Mesendoderm (in vitro differentiated cells): Measurements from ENCODE around the gene PTPRF.

Experiments
- DNase-seq: peaks from one replicate; pipeline ENCODE4 v3.0.0; 2013
- H2AK5ac ChIP-seq: 2 replicates; pipeline ENCODE4 v1.6.1; 2013; ENCODE audit warnings: low read length, inconsistent platforms
- H2BK120ac ChIP-seq: 2 replicates; pipeline ENCODE4 v1.6.1; 2013; ENCODE audit warnings: low read depth, mild to moderate bottlenecking, low read length, moderate library complexity, mixed read lengths
- H2BK15ac ChIP-seq: replicated peaks from 2 replicates; pipeline ENCODE4 v1.6.1; 2013; ENCODE audit warnings: low read depth, mild to moderate bottlenecking, moderate library complexity
- H2BK5ac ChIP-seq: 2 replicates; pipeline ENCODE4 v1.6.1; 2013; ENCODE audit warnings: low read length, inconsistent platforms
- H3K18ac ChIP-seq: 2 replicates; pipeline ENCODE4 v1.6.1; 2013; ENCODE audit warnings: mild to moderate bottlenecking, low read length, mixed read lengths
- H3K23ac ChIP-seq: one replicate; pipeline ENCODE4 v1.6.1; 2013; ENCODE audit warnings: low read length
- H3K27ac ChIP-seq: 2 replicates; pipeline ENCODE4 v1.5.1; 2013; ENCODE audit warnings: low read depth, mild to moderate bottlenecking, inconsistent platforms, low read length, moderate library complexity
- H3K27me3 ChIP-seq: 2 replicates; pipeline ENCODE4 v1.6.1; 2013; ENCODE audit warnings: low read length, control low read depth, mild to moderate bottlenecking, inconsistent platforms; ENCODE audit not compliant: insufficient read depth, poor library complexity
- H3K36me3 ChIP-seq: 2 replicates; pipeline ENCODE4 v1.6.1; 2013; ENCODE audit warnings: low read length, inconsistent platforms; ENCODE audit not compliant: control insufficient read depth, insufficient read depth
- H3K4ac ChIP-seq: one replicate; pipeline ENCODE4 v1.6.1; 2013; ENCODE audit warnings: low read depth, mild to moderate bottlenecking, low read length, moderate library complexity
- H3K4me1 ChIP-seq: 2 replicates; pipeline ENCODE4 v1.6.1; 2013; ENCODE audit warnings: low read depth, low read length, inconsistent platforms; ENCODE audit not compliant: control insufficient read depth
- H3K4me2 ChIP-seq: 2 replicates; pipeline ENCODE4 v1.6.1; 2013; ENCODE audit warnings: low read length
- H3K4me3 ChIP-seq: 2 replicates; pipeline ENCODE4 v1.5.1; 2013; ENCODE audit warnings: mild to moderate bottlenecking, low read length
- H3K56ac ChIP-seq: one replicate; pipeline ENCODE4 v1.6.1; 2013; ENCODE audit warnings: low read length
- H3K79me1 ChIP-seq: 2 replicates; pipeline ENCODE4 v1.6.1; 2013; ENCODE audit warnings: low read length, inconsistent platforms
- H3K79me2 ChIP-seq: 2 replicates; pipeline ENCODE4 v1.6.1; 2013; ENCODE audit warnings: mild to moderate bottlenecking, low read length; ENCODE audit not compliant: control insufficient read depth, insufficient read depth
- H3K9ac ChIP-seq: 2 replicates; pipeline ENCODE4 v1.6.1; 2013; ENCODE audit warnings: low read length, inconsistent platforms
- H4K5ac ChIP-seq: one replicate; pipeline ENCODE4 v1.6.1; 2013; ENCODE audit warnings: low read length
- H4K8ac ChIP-seq: one replicate; pipeline ENCODE4 v1.6.1; 2013; ENCODE audit warnings: low read depth, mild to moderate bottlenecking, control low read depth, low read length, moderate library complexity
- WGBS: extraction: QIAGEN DNeasy Blood & Tissue Kit; methylation state at CpG from one replicate; pipeline ENCODE4 v1.1.7; 2013; ENCODE audit warnings: low lambda C conversion rate, missing lambda C conversion rate; ENCODE audit not compliant: insufficient coverage; ENCODE audit errors: extremely low coverage; 5-methylcytosine and 5-hydroxymethylcytosine counted together

Gene PTPRF

DNA sequence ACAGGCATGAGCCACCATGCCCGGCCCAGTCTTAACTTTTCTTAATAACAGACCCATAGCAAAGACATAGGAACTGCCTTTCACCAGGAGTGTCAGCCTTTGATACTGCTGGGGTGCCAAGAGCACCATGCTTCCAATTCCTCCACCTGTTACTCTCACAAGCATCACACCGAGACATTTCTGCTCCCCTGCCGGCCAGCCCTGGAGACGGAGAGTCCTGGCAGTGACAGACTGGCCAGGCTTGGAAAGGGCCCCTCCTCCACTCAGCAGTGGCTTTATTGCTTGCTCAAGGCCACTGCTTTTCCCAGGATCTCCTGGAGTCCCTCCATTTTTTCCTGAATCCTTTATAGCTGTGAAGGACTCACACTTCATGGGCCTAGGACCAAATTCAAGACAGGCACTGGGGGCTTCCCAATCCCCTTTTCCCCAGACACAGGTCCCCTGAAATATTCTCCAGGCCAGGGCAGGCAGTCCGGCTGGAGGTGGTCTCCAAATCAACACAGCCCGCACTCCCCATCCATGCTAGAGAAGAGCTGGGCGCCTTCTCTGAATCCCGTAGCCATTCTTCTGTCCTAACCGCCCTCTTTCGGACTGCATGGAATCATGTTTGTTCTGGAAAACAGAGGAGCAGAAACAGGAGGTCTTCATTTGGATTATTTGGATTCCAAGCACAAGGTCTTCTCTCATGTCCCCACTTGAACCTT lies 25.5 kb upstream of the PTPRF start:
- no peaks in the 10 kb centered on the region for H3K4me1 ChIP-seq
- H3K23ac ChIP-seq: no peak overlapping the region
- H3K79me1 ChIP-seq: no peaks in the 10 kb centered on the region
- H3K36me3 ChIP-seq: no peaks in the 10 kb centered on the region
- H3K56ac ChIP-seq: no peak overlapping the region
- no peak overlapping the region for H3K4me3 ChIP-seq
- no peak for DNase-seq
- no peaks in the 10 kb centered on the region for H3K27me3 ChIP-seq
- no peak overlapping the region for H3K18ac ChIP-seq
- H3K27ac ChIP-seq: no peak overlapping the region
- WGBS: no CpG with 5 or more reads among the region's 10 CpGs
- H3K79me2 ChIP-seq: no peaks in the 10 kb centered on the region
- H4K8ac ChIP-seq: no peak overlapping the region
- no peak overlapping the region for H3K4ac ChIP-seq
- no peak overlapping the region for H3K9ac ChIP-seq
- H3K4me2 ChIP-seq: no peak overlapping the region
- H2BK5ac ChIP-seq: no peak overlapping the region
- no peak overlapping the region for H4K5ac ChIP-seq
- H2AK5ac ChIP-seq: no peak overlapping the region
- no peak overlapping the region for H2BK15ac ChIP-seq
- no peak overlapping the region for H2BK120ac ChIP-seq

- H4K5ac ChIP-seq: no peak overlapping the region
- no peak overlapping the region for H3K4ac ChIP-seq
- no peak overlapping the region for H4K8ac ChIP-seq
- no peak for DNase-seq
- H2AK5ac ChIP-seq: no peak overlapping the region
- no peak overlapping the region for H3K4me3 ChIP-seq
- no peaks in the 10 kb centered on the region for H3K27me3 ChIP-seq
- H3K79me2 ChIP-seq: no peaks in the 10 kb centered on the region
- no peak overlapping the region for H2BK5ac ChIP-seq
- WGBS: no CpG with 5 or more reads among the region's 6 CpGs
- H2BK120ac ChIP-seq: no peak overlapping the region
- no peaks in the 10 kb centered on the region for H3K36me3 ChIP-seq
- H3K23ac ChIP-seq: no peak overlapping the region
- H3K56ac ChIP-seq: no peak overlapping the region
- H2BK15ac ChIP-seq: no peak overlapping the region
- H3K27ac ChIP-seq: no peak overlapping the region
- H3K4me2 ChIP-seq: no peak overlapping the region
- H3K4me1 ChIP-seq: no peaks in the 10 kb centered on the region
- H3K18ac ChIP-seq: no peak overlapping the region
- H3K9ac ChIP-seq: no peak overlapping the region
- H3K79me1 ChIP-seq: no peaks in the 10 kb centered on the region
Measured at GRCh38 chr1:43506233-43506632, 24.4 kb upstream of the PTPRF start.

GRCh38 chr1:43507296-43508295 lies 23.1 kb upstream of the PTPRF start:
- no peak overlapping the region for H2BK120ac ChIP-seq
- no peak overlapping the region for H3K9ac ChIP-seq
- no peak overlapping the region for H3K4me2 ChIP-seq
- H3K79me1 ChIP-seq: no peaks in the 10 kb centered on the region
- H3K27ac ChIP-seq: no peak overlapping the region
- no peak overlapping the region for H3K4me3 ChIP-seq
- no peak for DNase-seq
- no peak overlapping the region for H2BK15ac ChIP-seq
- H3K4me1 ChIP-seq: no peaks in the 10 kb centered on the region
- H4K8ac ChIP-seq: no peak overlapping the region
- no peaks in the 10 kb centered on the region for H3K36me3 ChIP-seq
- H3K23ac ChIP-seq: no peak overlapping the region
- no peak overlapping the region for H2AK5ac ChIP-seq
- no peaks in the 10 kb centered on the region for H3K27me3 ChIP-seq
- no CpG with 5 or more reads among the region's 5 CpGs for WGBS
- no peaks in the 10 kb centered on the region for H3K79me2 ChIP-seq
- H3K18ac ChIP-seq: no peak overlapping the region
- no peak overlapping the region for H2BK5ac ChIP-seq
- H3K56ac ChIP-seq: no peak overlapping the region
- H4K5ac ChIP-seq: no peak overlapping the region
- no peak overlapping the region for H3K4ac ChIP-seq

DNA sequence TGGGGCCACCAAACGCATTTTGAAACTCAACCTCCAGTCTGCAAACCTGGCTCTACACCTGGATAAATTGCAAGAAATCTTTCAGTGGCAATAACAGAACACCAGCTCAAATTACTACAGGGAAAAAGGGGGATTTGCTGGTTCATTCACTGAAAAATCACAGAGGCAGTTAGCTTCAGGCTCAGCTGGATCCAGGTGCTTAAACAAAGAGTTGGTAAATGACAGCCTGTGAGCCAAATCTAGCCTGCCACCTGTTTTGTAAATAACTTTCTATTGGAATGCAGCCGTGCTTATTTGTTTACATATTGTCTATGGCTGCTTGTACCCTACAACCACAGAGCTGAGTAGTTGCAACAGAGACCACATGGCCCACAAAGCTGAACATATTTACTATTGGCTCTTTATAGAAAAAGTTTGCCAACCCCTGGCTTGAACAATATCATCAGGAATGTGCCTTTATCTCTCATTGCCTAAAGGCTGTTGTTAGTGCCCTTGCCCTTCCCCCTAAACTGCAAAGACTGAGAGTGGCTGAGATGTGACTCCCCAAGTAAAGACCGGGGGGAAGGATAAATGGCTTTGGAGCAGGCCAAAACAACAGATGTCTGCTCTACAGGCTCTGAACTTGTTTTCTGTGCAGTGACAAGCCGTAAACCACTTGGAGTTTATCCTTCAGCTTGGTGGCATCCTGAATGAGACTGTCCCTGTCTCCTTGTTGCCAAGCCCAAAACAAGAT lies 21.5 kb upstream of the PTPRF start:
- no peak for DNase-seq

GRCh38 chr1:43509740-43510375 lies 20.8 kb upstream of the PTPRF start:
- Histone ChIP-seq H3K27me3 (no peaks in the 10 kb centered on the region), H3K56ac (no peak overlapping the region), H3K4me3 (no peak overlapping the region), H2BK15ac (no peak overlapping the region), H3K79me2 (no peaks in the 10 kb centered on the region), H2BK5ac (no peak overlapping the region), H3K9ac (no peak overlapping the region), H3K4me1 (no peaks in the 10 kb centered on the region), H3K27ac (no peak overlapping the region), H4K8ac (no peak overlapping the region), H3K79me1 (no peaks in the 10 kb centered on the region), H3K4me2 (no peak overlapping the region), H3K36me3 (no peaks in the 10 kb centered on the region), H3K4ac (no peak overlapping the region), H4K5ac (no peak overlapping the region), H3K18ac (no peak overlapping the region), H2AK5ac (no peak overlapping the region), H2BK120ac (no peak overlapping the region), H3K23ac (no peak overlapping the region)
- no peak for DNase-seq
- WGBS: no CpG with 5 or more reads among the region's 12 CpGs

More for the DNA sequence above, 21.5 kb upstream of the PTPRF start:
- H2BK120ac ChIP-seq: no peak overlapping the region
- H2AK5ac ChIP-seq: no peak overlapping the region
- no peak overlapping the region for H3K4me3 ChIP-seq
- WGBS: no CpG with 5 or more reads among the region's 4 CpGs
- H3K18ac ChIP-seq: no peak overlapping the region
- H2BK5ac ChIP-seq: no peak overlapping the region
- no peak overlapping the region for H4K5ac ChIP-seq
- H3K4ac ChIP-seq: no peak overlapping the region
- no peak overlapping the region for H3K27ac ChIP-seq
- H3K4me1 ChIP-seq: no peaks in the 10 kb centered on the region
- H3K79me1 ChIP-seq: no peaks in the 10 kb centered on the region
- no peak overlapping the region for H3K23ac ChIP-seq
- no peak overlapping the region for H2BK15ac ChIP-seq
- H3K56ac ChIP-seq: no peak overlapping the region
- no peak overlapping the region for H4K8ac ChIP-seq
- H3K36me3 ChIP-seq: no peaks in the 10 kb centered on the region
- H3K9ac ChIP-seq: no peak overlapping the region
- H3K27me3 ChIP-seq: no peaks in the 10 kb centered on the region
- H3K79me2 ChIP-seq: no peaks in the 10 kb centered on the region
- H3K4me2 ChIP-seq: no peak overlapping the region
